Measurements from ENCODE around the gene TGM6.

Gene TGM6

DNA sequence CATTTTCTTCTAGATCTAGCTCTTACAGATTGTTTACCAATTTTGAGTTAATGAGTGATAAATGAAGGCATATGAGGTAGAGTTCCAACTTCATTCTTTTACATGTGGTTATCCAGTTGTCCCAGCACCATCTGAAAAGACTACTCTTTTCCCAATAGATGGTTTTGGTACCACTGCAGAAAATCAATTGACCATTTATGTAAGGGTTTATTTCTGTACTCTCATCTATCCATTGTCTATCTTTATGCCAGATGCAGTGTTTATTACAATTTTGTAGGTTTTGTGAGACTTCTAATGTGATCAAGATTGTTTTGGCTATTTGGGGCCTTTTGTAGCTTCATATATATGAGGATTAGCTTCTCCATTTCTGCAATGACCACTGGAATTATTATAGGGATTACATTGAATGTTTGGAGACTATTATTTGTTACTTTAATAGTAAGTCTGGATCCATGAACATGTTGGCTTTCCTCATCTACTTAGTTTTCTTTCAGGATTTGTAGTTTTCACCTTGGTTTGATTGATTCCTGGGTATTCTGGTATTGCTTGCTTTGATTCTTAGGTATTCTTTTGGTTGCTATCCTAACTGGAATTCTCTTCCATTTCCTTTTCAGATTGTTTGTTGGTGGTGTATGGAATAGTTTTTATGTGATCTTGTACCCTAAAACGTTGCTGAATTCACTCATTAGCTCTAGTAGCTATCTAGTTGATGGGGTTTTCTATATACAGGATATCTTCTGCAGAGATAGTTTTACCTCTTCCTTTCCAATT lies 79.5 kb downstream of the TGM6 start:
- FAIRE-seq = no peak

- no peak for FAIRE-seq
Observed at GRCh38 chr20:2460752-2461424, 80.2 kb downstream of the TGM6 start.

DNA sequence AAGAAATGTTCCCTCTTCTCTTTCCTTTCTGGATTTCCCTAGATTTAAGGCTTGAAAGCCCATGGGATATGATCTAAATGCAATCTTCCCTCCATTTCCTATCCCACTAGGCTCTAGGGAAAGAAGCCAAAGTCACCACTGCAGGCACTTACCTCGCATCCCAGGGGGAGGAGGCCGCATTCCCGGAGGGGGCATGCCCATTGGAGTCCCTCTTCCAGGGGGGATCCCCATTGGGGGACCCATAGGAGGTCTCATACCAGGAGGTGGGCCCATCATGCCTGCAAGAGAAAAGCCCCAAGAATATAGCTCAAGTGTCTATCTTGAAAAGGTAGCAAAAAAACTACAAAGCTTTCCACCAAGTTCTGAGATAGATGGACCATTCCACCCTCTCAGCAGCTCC lies 81.8 kb downstream of the TGM6 start:
- no peak for FAIRE-seq

- no peak for FAIRE-seq
Observed at GRCh38 chr20:2463616-2464365, 83.1 kb downstream of the TGM6 start.

DNA sequence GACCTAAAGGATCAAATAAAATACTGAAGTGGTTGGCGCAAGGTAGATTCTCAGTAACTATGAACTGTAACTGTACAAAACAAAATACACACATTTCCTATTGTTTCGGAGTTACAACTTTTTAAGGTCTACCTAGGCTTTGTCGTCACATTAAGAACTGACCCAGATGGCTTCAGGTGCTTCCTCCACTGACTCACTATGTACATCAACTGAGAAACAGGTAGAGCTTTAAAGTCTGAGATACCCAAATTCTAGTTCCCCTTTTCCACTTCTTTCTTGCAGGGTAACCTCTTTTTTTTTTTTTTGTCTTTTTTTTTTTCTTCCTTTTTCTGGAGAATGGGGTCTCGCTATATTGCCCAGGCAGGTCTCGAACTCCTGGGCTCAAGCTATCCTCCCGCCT lies 84.4 kb downstream of the TGM6 start:
- no peak for FAIRE-seq

DNA sequence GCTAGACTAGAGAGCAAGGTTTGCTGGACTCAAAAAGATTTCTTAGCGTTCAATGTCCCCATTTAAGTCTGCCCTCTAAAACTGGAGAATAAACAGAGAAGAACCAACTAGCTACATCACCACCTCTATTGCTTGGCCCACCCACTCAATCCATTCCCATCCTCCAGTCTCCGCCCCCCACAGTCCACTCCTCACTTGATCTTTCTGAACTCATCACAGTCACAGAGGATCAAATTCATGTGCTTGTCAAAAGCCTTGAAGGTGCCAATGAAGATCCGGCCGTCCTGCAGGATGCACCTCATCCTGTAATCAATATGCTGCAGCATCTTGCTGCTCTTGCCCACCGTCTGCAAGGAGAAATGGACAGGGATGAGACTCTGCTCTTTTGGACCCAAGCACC lies 86.7 kb downstream of the TGM6 start:
- FAIRE-seq = no peak

DNA sequence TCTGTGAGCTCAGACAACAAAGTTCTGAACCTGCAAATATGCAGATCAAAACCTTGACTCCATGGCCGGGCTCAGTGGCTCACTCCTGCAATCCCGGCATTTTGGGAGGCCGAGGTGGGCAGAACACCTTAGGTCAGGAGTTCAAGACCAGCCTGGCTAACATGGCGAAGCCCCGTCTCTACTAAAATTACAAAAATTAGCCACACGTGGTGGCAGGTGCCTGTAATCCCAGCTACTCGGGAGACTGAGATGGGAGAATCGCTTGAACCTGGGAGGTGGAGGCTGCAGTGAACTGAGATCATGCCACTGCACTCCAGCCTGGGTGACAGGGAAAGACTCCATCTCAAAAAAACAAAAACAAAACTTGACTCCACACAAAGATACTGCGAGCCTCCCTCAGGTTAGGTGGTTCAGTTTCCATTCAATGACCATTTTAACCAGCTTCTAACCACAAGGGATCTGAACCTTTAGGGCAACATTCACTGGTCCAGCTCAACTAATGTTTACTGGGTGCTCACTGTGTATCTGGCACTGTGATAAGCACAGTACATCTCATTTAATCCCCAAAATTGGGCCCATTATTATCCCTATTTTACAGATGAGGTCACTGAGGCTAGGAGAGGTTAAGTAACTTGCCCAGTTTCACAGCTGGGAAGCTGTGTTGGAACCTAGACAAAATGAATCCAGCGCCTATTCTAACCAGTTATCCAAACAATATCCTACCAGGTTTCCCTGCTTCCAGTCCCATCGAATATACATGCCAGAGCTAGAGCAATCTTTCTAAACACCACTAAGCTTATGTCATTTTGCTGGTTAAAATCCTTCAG lies 88.1 kb downstream of the TGM6 start:
- FAIRE-seq = no peak

- no peak for FAIRE-seq
Observed at GRCh38 chr20:2469991-2470422, 89.3 kb downstream of the TGM6 start.

- FAIRE-seq = peak; percentile 98
Observed at GRCh38 chr20:2470423-2471193, 89.9 kb downstream of the TGM6 start, which contains the start of gene SNRPB. Gene SNRPB (minus strand): TSS chr20:2470789. CDS start chr20:2470690, 99 bp downstream.

DNA sequence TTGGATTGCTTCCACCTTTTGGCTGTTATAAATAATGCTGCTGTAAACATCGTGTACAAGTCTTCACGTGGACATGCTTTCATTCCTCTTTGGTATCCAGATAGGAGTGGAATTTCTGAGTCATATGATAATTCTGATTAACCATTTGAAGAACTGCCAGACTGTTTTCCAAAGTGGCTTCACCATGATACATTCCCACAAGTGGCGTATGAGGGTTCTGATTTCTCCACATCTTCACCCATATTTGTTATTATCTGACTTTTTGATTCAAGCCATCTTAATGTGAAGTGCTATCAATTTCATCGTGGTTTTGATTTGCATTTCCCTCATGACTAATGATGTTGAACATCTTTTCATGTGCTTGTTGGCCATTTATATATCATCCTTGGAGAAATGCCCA lies 92.8 kb downstream of the TGM6 start:
- FAIRE-seq = no peak

GRCh38 chr20:2475850-2476741 lies 95.4 kb downstream of the TGM6 start:
- FAIRE-seq = no peak

DNA sequence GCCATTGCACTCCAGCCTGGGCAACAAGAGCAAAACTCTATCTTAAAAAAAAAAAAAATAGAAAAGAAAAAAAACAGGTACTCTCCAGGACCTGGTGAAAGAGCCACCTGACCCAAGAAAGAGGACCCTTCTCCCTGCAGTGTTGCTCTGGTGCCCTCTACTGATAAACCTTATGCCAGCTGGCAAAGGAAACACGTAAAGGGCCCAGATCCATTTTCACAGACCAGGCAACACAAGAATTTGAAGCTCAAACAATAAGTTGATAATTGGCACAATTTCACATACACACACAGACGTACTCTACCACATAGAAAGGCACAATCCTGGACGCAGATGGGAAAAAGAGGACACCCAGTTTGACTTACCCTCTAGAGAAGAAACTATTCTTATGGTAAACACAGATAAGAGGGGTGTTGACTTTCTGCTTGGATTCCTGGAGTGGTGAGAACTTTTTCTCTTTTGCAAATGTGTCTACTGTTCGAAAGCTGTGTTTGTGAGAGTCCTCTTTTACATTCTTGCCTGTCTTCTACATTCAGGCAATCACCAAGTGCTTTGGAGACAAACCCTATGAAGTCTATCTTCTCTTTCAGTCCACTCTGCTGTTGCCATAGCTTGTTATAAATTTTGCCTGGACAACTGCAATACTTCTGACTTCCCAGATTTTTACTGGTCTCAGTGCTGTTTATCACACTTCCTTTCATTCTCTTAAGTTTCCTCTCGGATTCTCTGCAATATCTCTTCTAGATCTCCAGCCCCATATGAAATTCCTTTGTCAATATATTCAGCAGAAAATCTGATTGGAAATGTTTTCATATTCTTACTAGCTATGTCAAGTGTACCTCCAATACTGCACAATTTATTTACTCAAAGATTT lies 96.3 kb downstream of the TGM6 start:
- no peak for FAIRE-seq

DNA sequence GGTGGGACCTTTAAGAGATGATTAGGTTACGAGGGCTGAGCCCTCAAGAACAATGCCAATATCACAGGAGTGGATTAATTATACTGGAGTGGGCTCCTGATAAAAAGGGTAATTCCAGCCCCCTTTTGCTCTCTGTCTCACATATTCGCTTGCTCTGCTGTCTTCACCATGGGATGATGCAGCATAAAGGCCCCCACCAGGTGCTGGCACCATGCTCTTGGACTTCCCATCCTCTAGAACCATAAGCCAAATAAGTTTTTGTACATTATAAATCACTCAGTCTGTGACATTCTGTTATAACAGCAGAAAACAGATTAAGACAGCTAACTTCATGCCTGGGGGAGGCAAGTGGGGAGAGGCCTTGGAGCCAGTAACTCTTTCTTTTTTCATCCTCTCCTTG lies 99.7 kb downstream of the TGM6 start:
- no peak for FAIRE-seq

All from G401.6 (cell line).